ENCODE data around the gene MYO9A. TPM values are rescaled to one million over a fixed set of nuclear protein-coding genes. Genes with fewer than 3 reads are reported as not detected.

Gene MYO9A
- total RNA-seq, 2 experiments from 2014 or later, result 18.0 to 18.8 TPM

DNA sequence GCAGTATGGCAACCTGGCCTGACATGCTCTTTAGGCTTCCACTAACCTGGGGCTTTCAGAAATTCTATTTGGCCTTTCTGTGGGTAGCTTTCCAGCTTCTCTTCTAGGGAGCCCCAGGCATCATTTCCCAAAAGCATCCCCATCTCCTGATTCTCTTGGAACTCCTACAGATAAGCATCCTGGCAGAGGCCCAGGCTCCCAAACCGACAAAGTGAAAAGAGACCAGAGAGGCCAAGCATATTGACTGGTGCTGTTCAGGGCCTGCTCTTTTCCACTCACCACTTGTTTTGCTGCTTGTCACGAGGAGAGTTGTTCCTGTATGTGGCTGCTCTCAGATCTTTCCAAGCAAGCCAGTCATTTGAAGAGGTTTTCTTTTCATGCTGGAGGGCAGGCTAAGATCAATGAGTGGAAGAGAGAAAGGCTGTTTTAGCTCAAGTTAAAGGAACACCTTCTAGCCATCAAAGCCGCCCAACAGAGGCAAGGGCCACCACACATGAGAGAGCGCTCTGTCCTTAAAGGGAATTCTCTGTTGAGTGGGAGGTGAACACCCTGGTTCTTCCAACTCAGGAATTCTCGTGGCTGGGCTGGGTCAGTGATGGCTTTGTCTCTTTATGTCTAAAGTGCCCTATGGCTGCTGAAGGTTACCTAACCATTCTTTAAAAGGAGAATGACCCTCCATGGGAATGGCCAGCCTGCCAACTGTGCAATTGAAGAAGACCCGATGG lies 338.7 kb downstream of the MYO9A start:
- POLR2A ChIA-PET, result no interaction called here
- CTCF ChIA-PET, result interaction anchor here (1.4 to 2.3 kb wide), 2 partner anchors 377 kb away, joined by 5 to 7 read pairs; no protein-coding TSS in a partner anchor

- CTCF ChIA-PET, result interaction anchor here (1.4 kb wide), 1 partner anchor 379 kb away, joined by 5 read pairs; no protein-coding TSS in a partner anchor
- POLR2A ChIA-PET, result no interaction called here
Measured at GRCh38 chr15:71777216-71777943, 340.6 kb downstream of the MYO9A start.

DNA sequence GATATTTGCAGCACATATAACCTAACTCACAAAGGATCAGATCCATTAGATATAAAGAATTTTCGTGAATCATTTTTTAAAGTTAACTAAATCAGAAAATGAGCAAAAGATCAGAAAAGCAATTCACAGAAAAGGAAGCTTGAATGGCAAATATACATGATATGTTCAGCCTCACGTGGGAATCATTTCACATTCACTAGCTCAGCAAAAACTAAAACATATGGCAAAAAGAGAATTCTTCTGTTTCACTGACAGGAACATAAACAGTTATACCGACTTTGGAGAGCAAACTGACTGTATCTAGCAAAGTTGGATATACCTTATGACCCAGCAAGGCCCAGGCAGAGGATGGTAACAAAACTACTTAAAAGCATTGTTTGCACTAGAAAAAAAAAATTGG lies 341.6 kb downstream of the MYO9A start:
- CTCF ChIA-PET, result no interaction called here
- POLR2A ChIA-PET, result no interaction called here

DNA sequence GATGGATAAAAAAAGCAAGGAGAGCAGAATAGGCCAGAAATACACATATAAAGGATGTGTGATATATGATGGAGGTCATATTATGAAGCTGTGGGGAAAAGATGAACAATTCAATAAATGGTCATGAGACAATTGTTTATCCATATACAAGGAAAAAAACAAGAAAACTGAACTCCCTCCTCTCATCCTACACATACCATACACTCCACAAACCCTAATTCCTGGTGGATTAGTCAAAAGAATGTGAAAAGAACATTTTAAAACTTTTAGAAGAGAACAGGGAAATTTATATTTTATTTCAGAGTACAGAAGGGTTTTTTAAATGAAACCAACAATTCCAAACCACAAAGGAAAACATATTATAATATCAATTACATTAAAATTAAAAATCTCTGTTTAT lies 342.1 kb downstream of the MYO9A start:
- ChIA-PET CTCF (no interaction called here), POLR2A (no interaction called here)

DNA sequence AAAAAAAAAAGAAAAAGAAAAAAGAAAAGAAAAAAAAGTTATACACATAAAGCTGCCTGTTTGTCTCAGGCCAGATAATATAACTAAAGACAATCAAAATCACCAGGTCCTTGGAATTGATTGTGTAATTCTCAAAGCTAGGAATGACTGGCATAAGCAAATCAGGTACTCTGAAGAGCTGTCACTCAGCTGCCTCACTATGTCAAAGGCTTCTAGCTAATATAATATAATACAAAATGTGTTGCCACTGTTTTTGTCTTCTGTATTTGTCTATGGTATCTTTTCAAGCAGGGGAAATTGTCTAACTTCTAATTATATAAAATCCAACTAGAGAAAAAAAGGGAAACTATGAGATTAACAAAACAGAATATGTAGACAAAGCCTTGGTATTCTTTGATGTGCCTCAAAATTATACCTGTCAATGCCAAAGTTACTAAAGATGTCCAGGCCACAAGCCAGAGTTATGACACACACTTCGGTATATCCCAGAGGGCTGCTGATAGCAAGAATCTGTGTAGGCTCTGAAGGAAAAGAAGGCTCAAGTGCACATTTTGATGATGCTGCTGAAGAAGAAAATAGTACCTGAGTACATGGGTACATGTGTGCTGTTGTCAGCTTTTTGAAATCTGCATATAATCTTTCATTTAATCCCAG lies 344.6 kb downstream of the MYO9A start:
- ChIA-PET POLR2A (interaction anchor here (0.6 kb wide), 1 partner anchor 36 kb away, joined by 3 read pairs; no protein-coding TSS in a partner anchor), CTCF (interaction anchor here (0.7 kb wide), 1 partner anchor 358 kb away, joined by 4 read pairs; no protein-coding TSS in a partner anchor)

Other genes with a start within 250 kb of the MYO9A start
- gene SENP8, start 253 bp upstream of the MYO9A start, total RNA-seq, result 1 to 10 TPM; 3.0 TPM
- not detected for gene GRAMD2A, start 79.6 kb upstream of the MYO9A start, total RNA-seq
- gene PKM, start 113.0 kb upstream of the MYO9A start, total RNA-seq, result 1,000 to 10,000 TPM; 2,552 to 2,669 TPM
- 10 to 100 TPM; 54.4 to 54.9 TPM for gene PARP6, start 154.4 kb upstream of the MYO9A start, total RNA-seq
- under 1 TPM; 0.23 to 0.42 TPM for gene CELF6, start 202.0 kb upstream of the MYO9A start, total RNA-seq

Data from activated CD8-positive, alpha-beta memory T cell treated with anti-CD3 and anti-CD28 coated beads for 36 hours (primary cell).